GM12801 (cell line): ENCODE results near the gene DPP6.

Source experiments
- CTCF ChIP-seq: IDR thresholded peaks from one replicate; pipeline ENCODE4 v1.5.1; 2011; ENCODE audit warnings: control low read depth; ENCODE audit not compliant: insufficient read length; ENCODE audit errors: extremely low read depth

Gene DPP6

GRCh38 chr7:154767821-154768415 is 715.7 kb downstream of the DPP6 start:
- no peak for TF ChIP-seq CTCF

- TF ChIP-seq CTCF, result no peak
Observed at GRCh38 chr7:154769001-154769400, 716.8 kb downstream of the DPP6 start.

GRCh38 chr7:154769527-154769926 is 717.3 kb downstream of the DPP6 start:
- TF ChIP-seq CTCF, result no peak

GRCh38 chr7:154770361-154770760 is 718.2 kb downstream of the DPP6 start:
- no peak for TF ChIP-seq CTCF

GRCh38 chr7:154770962-154771361 is 718.8 kb downstream of the DPP6 start:
- TF ChIP-seq CTCF, result no peak

- TF ChIP-seq CTCF, result no peak
Observed at GRCh38 chr7:154774303-154774969, 722.2 kb downstream of the DPP6 start.

- TF ChIP-seq CTCF, result no peak
Observed at GRCh38 chr7:154775681-154776080, 723.5 kb downstream of the DPP6 start.
